A673 (cell line): ENCODE data around the gene RPL31.

ENCODE experiments used
- EZH2 ChIP-seq: fragments of 200-600 bp; sonication (generic); IDR thresholded peaks from 2 replicates; pipeline ENCODE4 v1.6.1; 2017; ENCODE audit warnings: borderline replicate concordance, low read depth, mild to moderate bottlenecking, mixed read lengths, antibody characterized with exemption, low read length; ENCODE audit not compliant: poor library complexity, severe bottlenecking
- TF ChIP-seq, protein P1 (sequence below): fragments of 300-800, 200-600 bp; sonication (generic); conservative IDR thresholded peaks from 2 replicates; pipeline ENCODE4 v1.5.1; 2017; ENCODE audit warnings: low read depth, mild to moderate bottlenecking, antibody characterized with exemption, low read length, moderate library complexity, mixed read lengths

DNA sequence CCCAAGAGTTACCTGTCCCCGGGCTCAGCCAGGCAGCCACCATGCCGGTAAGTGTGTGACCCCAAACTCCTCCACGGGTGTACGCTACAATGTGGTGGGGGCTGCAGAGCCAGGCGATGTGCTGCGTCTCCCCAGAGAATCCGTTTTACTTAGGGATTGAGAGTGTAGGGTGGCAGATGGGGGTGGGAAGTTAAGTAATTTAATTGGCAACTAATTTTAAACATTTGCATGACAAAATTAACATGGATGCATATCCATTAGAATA, 26.6 kb upstream of the RPL31 start:
- TF ChIP-seq, protein P1, sequence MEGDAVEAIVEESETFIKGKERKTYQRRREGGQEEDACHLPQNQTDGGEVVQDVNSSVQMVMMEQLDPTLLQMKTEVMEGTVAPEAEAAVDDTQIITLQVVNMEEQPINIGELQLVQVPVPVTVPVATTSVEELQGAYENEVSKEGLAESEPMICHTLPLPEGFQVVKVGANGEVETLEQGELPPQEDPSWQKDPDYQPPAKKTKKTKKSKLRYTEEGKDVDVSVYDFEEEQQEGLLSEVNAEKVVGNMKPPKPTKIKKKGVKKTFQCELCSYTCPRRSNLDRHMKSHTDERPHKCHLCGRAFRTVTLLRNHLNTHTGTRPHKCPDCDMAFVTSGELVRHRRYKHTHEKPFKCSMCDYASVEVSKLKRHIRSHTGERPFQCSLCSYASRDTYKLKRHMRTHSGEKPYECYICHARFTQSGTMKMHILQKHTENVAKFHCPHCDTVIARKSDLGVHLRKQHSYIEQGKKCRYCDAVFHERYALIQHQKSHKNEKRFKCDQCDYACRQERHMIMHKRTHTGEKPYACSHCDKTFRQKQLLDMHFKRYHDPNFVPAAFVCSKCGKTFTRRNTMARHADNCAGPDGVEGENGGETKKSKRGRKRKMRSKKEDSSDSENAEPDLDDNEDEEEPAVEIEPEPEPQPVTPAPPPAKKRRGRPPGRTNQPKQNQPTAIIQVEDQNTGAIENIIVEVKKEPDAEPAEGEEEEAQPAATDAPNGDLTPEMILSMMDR = no peak
- TF ChIP-seq EZH2 = no peak
